ENCODE data around the gene NUDCD2. TPM values are rescaled to one million over a fixed set of nuclear protein-coding genes. Genes with fewer than 3 reads are reported as not detected.
A peak's percentile ranks its signal among the peaks of the same experiment; 100 is the strongest.

NUDCD2 gene
- total RNA-seq, 1 experiment from 2014 or later: 56.8 TPM

DNA sequence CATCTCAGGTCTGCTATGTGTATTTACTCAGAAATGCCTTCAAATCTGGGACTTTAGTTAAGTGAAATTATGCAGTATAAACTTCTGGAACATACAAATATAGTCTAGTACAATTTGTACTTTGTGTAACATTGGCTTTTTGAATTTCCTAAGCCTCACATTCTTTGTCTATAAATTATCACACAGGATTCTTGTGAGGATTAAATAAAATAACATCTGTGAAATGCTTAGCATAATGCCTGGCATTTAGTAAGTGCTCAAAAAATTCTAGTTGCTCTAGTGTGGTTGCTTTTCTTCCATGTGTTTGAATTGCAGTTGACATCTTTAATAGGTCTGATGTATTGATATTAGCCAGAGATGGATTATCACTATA, 3.1 kb upstream of the NUDCD2 start:
- Histone ChIP-seq H3K79me2 (ENCODE audit: insufficient read depth, low read length) (peaks cover 89% of the 10 kb centered on the region), H3K36me3 (ENCODE audit: control insufficient read depth in 1 of 2, insufficient read depth in 2 of 2, low read length in 2 of 2) (peaks cover 6 to 16% of the 10 kb centered on the region in 2 experiments), H2AFZ (ENCODE audit: low read depth, low read length, poor library complexity, severe bottlenecking) (no peak overlapping the region), H3K9me2 (ENCODE audit: insufficient read depth) (no peaks in the 10 kb centered on the region), H3K9ac (ENCODE audit: low read length) (no peak overlapping the region), H3K27me3 (ENCODE audit: insufficient read depth, low read length) (no peaks in the 10 kb centered on the region), H3K9me3 (ENCODE audit: control insufficient read depth in 1 of 2, insufficient read depth in 1 of 2, low read depth in 1 of 2, low read length in 2 of 2) (no peaks in the 10 kb centered on the region), H3K27ac (ENCODE audit: low read depth, low read length) (no peak overlapping the region), H4K20me1 (ENCODE audit: insufficient read depth) (no peaks in the 10 kb centered on the region), H3K4me3 (replicated peaks in 1 of 2; ENCODE audit: low read depth in 1 of 2, low read length in 2 of 2) (no peak overlapping the region), H3K4me2 (ENCODE audit: low read length) (peak overlapping the region; percentile 77; the same call in 1 of the 2 replicates), H3K4me1 (ENCODE audit: control insufficient read depth in 1 of 2, insufficient read depth in 2 of 2, low read length in 2 of 2) (peaks cover 7 to 22% of the 10 kb centered on the region in 2 experiments; a peak in 3 of 4 replicates)
- ChIA-PET CTCF (no interaction called here), RAD21 (ENCODE audit: low non-redundant PET in 1 of 2, low total read pairs in 2 of 2, uncharacterized antibody in 2 of 2, unreplicated experiment in 2 of 2) (no interaction called here), POLR2A (interaction anchor here (0.7 kb wide), 1 partner anchor 26 kb away, joined by 3 read pairs; the partner anchor contains the start of gene CCNG1)
- ATAC-seq (no peak), DNase-seq (ENCODE audit: low read depth, low spot score) (no peak)
- TF ChIP-seq SRF (IDR thresholded peaks at IDR 0.05; ENCODE audit: low read depth) (no peak), POLR2AphosphoS5 (IDR thresholded peaks at IDR 0.05; ENCODE audit: low read depth, low read length) (no peak), ELF1 (IDR thresholded peaks at IDR 0.05; ENCODE audit: borderline replicate concordance, low read depth) (no peak), EGR1 (IDR thresholded peaks at IDR 0.05; ENCODE audit: low read depth) (no peak), RAD21 (IDR thresholded peaks at IDR 0.05; ENCODE audit: low read depth) (no peak), SP1 (IDR thresholded peaks at IDR 0.05; ENCODE audit: low read depth) (no peak), YY1 (IDR thresholded peaks at IDR 0.05; ENCODE audit: extremely low read depth, insufficient replicate concordance, low read depth, low read length) (no peak), SIN3A (IDR thresholded peaks at IDR 0.05; ENCODE audit: low read depth) (no peak), CBX3 (IDR thresholded peaks at IDR 0.05; ENCODE audit: low read depth) (no peak), JUND (IDR thresholded peaks at IDR 0.05) (no peak), EZH2phosphoT487 (IDR thresholded peaks at IDR 0.05; ENCODE audit: borderline replicate concordance) (no peak), EZH2 (IDR thresholded peaks at IDR 0.05) (no peak), CEBPB (IDR thresholded peaks at IDR 0.05; ENCODE audit: low read depth) (no peak), FOSL1 (IDR thresholded peaks at IDR 0.05; ENCODE audit: low read depth) (no peak)
- TF ChIP-seq, protein P1, sequence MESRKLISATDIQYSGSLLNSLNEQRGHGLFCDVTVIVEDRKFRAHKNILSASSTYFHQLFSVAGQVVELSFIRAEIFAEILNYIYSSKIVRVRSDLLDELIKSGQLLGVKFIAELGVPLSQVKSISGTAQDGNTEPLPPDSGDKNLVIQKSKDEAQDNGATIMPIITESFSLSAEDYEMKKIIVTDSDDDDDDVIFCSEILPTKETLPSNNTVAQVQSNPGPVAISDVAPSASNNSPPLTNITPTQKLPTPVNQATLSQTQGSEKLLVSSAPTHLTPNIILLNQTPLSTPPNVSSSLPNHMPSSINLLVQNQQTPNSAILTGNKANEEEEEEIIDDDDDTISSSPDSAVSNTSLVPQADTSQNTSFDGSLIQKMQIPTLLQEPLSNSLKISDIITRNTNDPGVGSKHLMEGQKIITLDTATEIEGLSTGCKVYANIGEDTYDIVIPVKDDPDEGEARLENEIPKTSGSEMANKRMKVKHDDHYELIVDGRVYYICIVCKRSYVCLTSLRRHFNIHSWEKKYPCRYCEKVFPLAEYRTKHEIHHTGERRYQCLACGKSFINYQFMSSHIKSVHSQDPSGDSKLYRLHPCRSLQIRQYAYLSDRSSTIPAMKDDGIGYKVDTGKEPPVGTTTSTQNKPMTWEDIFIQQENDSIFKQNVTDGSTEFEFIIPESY (IDR thresholded peaks at IDR 0.05; ENCODE audit: extremely low read depth, insufficient replicate concordance, low read length): no peak
- TF ChIP-seq, protein P2, sequence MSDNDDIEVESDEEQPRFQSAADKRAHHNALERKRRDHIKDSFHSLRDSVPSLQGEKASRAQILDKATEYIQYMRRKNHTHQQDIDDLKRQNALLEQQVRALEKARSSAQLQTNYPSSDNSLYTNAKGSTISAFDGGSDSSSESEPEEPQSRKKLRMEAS (IDR thresholded peaks at IDR 0.05): no peak
- TF ChIP-seq, protein P3, sequence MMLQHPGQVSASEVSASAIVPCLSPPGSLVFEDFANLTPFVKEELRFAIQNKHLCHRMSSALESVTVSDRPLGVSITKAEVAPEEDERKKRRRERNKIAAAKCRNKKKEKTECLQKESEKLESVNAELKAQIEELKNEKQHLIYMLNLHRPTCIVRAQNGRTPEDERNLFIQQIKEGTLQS (IDR thresholded peaks at IDR 0.05): no peak
- TF ChIP-seq, protein P4, sequence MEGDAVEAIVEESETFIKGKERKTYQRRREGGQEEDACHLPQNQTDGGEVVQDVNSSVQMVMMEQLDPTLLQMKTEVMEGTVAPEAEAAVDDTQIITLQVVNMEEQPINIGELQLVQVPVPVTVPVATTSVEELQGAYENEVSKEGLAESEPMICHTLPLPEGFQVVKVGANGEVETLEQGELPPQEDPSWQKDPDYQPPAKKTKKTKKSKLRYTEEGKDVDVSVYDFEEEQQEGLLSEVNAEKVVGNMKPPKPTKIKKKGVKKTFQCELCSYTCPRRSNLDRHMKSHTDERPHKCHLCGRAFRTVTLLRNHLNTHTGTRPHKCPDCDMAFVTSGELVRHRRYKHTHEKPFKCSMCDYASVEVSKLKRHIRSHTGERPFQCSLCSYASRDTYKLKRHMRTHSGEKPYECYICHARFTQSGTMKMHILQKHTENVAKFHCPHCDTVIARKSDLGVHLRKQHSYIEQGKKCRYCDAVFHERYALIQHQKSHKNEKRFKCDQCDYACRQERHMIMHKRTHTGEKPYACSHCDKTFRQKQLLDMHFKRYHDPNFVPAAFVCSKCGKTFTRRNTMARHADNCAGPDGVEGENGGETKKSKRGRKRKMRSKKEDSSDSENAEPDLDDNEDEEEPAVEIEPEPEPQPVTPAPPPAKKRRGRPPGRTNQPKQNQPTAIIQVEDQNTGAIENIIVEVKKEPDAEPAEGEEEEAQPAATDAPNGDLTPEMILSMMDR (IDR thresholded peaks at IDR 0.05 in 2 of 3, conservative IDR thresholded peaks at IDR 0.05 in 1 of 3; ENCODE audit: borderline replicate concordance in 1 of 3, insufficient read depth in 1 of 3, low read depth in 2 of 3, low read length in 2 of 3): no peak
- TF ChIP-seq, protein P5, sequence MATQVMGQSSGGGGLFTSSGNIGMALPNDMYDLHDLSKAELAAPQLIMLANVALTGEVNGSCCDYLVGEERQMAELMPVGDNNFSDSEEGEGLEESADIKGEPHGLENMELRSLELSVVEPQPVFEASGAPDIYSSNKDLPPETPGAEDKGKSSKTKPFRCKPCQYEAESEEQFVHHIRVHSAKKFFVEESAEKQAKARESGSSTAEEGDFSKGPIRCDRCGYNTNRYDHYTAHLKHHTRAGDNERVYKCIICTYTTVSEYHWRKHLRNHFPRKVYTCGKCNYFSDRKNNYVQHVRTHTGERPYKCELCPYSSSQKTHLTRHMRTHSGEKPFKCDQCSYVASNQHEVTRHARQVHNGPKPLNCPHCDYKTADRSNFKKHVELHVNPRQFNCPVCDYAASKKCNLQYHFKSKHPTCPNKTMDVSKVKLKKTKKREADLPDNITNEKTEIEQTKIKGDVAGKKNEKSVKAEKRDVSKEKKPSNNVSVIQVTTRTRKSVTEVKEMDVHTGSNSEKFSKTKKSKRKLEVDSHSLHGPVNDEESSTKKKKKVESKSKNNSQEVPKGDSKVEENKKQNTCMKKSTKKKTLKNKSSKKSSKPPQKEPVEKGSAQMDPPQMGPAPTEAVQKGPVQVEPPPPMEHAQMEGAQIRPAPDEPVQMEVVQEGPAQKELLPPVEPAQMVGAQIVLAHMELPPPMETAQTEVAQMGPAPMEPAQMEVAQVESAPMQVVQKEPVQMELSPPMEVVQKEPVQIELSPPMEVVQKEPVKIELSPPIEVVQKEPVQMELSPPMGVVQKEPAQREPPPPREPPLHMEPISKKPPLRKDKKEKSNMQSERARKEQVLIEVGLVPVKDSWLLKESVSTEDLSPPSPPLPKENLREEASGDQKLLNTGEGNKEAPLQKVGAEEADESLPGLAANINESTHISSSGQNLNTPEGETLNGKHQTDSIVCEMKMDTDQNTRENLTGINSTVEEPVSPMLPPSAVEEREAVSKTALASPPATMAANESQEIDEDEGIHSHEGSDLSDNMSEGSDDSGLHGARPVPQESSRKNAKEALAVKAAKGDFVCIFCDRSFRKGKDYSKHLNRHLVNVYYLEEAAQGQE (IDR thresholded peaks at IDR 0.05; ENCODE audit: low read depth): no peak
- no TSS peak for BruUV-seq (replicated peaks)
- intact Hi-C loops (cut with micrococcal nuclease): no loop called here

Measured in HCT116 (cell line).